AG08396 (cell line): ENCODE measurements around the gene TTC31.
A peak's percentile ranks its signal among the peaks of the same experiment; 100 is the strongest.

Experiments
- DNase-seq: peaks from one replicate; pipeline ENCODE4 v3.0.0; 2012; ENCODE audit warnings: low spot score, mixed read lengths

TTC31 gene

DNA sequence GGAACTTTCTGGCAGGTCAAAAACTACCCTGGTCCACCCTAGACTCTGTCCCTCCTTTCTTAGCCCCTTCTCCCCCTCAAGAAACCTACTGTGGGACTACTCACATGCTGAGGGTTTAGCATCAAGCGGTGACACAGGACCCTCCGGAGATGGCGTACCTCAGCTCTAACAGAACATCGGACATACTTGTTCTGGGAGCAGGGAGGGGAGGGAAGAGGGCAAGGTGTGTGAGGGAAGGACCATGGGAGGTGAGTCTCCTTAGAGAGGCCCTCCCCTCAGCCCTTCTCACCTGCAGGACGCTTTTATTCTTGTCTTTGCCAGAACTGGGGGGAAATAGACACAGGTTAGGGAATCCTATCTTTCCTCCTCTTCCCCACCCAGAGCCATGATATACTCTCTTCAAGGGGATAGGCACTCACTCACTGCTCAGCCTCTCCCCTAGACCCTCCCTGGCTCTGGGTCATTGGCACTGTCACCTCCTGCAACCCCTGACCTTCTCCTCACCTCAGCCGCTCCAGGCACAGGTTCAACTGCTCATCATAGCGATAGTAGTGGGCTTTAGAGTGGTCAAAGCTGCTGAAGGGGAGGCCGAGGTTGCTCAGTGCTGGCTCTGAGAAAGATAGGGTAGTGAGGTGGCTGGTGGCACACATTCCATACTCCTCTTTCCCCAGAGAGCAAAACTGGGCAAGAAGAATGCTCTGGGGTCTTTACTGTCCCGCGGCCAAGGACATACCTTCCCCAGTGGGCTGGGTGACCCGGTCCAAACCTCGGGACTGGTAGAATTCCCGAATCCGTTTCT lies 22.8 kb downstream of the TTC31 start:
- no peak for DNase-seq

DNA sequence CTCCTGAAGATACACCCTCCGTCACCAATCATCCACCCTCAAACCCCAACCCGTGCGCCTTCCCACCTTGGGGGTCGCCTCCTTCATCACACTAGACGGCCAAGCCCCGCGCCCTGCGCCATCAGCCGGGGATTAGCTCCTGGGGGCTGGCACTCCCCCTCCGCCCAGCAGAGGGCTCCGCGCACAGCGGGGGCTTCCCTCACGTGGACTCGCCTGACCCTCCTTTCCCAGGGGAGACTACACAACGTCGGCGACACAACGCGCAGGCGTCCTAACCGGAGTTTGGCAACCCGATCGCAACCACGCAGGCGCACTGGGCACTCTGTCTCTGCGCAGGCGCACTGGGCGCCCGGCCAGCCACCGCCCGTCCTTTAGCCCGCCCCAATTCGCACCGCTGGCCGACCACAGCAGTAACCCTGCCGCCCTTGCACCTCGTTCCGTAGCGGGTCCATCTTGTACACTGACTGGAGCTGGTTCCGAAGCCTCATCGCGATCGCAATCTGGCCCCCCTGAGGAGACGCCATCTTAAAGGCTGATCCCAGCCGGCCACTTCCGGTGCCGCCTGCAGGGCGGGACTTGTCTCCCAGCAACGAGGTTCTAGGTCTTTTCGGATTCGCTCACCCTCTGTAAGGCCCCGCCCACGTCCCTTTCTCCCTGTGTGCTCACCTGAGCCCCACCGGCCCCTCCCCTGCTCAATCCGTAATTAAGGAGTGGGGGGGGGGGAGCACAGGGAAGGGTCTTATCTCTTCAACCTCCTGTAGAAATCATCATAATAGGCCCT lies 24.5 kb downstream of the TTC31 start, which contains the start of gene PCGF1:
TSS of gene PCGF1 (minus strand) at position 551 of the 781 bp plus-strand sequence. CDS start at position 524, 27 bp downstream.
- DNase-seq = peak; percentile 97

DNA sequence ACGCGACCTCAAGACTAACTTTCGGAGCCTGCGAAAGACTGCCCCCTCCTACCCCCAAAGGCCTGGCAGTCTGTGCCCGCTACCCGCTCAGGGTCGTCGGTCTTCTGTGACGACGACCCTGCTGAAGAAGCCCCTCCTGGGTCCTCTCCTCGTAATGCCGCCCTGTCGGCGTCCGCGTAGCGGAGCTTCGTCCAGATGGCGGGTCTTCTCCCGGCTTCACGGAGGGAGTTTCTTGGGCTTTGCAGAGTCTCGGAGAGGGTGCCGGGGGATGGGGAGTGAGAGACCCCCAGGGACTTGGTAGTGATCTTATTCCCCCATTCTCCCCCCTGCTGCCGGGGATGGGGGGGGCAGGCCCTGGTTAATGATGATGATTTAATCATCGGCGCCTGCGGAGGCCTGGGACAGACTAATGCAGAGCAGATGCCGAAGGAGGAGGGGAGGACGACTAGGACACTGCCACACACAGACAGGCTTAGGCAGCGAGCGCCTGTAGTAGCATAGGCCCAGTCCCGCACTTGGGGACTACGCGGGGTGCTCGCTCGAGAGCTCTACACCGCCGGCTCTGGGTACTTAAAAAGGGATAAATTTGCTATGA lies 25.1 kb downstream of the TTC31 start:
- no peak for DNase-seq

DNA sequence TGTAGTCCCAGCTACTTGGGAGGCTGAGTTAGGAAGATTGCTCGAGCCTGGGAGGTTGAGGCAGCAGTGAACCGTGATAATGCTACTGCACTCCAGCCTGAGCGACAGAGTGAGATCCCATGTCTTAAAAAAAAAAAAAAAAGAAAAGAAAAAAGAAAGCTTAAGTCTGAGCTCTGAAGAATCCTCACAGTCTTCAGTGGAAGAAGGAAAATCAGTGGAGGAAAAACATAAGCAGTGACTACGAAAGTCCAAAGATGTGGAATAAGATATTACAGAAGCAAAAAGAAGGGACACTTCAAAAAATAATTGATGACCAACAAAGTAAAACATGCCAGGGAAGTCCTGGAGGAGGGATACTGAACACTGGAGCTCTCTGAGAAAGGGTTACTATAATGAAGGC lies 27.4 kb downstream of the TTC31 start:
- DNase-seq = no peak

DNA sequence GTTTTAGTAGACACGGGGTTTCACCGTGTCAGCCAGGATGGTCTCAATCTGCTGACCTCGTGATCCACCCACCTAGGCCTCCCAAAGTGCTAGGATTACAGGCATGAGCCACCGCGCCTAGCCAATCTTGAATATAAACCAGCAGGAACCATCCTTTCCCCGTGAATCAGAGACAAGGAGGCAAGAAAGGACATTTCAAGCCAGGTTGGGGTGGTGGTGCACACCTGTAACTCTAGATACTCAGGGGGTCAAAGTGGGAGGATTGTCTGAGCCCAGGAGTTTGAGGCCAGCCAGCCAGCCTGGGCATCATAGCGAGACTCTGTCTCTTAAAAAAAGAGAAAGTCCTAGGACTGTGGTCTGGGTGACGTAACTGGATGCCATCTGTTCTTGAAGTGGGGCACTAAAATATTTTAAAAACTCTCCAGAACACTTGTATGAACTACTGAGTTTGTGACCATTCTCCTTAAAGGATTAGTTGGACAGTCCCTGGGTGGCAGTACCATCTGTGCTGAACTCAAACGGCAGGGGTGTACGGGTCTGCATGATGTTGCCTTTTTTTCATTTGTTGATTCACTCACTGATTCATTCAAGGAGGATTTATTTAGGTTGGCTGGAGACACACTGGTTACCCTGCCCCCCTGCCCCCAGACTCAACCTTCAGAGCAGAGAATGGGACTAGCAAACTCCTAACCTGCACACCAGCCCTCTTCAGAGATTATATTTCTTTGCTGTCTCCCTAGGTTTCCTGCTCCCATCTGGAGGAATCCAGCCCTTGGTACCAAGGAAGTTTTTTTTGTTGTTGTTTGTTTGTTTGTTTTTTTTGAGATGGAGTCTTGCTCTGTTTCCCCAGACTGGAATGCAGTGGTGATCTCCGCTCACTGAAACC lies 28.5 kb downstream of the TTC31 start:
- DNase-seq = no peak

DNA sequence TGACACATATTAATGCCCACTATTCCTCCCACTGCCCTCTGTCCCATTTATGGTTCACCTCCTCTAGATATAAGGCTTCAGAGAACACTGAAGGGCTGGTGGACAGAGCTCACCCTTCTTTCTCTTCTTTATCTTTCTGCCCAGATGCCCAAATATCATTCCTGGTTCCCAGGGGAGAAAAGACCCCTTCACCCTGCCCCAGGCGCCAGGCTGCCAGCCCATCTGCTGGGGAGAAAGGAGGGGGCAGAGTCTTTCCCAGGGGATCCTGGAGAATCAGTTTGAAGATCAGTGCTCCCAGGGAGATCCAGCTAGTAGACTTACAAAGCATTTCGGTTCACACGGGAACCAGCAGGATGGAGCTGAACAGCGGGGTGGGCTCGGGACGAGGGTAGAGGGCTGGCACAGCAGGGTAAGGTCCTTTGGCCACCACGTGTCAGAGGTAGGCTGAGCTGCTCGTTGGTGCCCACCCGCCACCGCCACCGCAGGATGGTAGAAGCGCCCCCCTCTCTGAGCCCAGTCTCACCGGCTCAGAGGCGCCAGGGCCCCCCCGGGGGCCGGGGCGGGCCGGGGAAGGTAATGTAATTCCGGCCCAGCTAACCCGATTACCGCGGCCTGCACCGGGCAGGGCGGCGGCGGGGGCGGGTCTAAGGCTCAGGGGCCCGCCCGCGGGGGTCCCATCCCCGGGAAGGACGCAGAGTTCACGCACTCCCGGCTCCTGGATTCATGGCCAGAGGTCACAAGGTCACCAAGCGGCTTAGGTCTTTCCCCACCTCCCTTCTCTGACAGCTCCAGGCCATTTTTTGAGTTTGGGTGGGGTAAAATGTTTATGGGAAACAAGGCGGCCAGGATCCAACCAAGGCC lies 30.1 kb downstream of the TTC31 start:
- DNase-seq = no peak

DNA sequence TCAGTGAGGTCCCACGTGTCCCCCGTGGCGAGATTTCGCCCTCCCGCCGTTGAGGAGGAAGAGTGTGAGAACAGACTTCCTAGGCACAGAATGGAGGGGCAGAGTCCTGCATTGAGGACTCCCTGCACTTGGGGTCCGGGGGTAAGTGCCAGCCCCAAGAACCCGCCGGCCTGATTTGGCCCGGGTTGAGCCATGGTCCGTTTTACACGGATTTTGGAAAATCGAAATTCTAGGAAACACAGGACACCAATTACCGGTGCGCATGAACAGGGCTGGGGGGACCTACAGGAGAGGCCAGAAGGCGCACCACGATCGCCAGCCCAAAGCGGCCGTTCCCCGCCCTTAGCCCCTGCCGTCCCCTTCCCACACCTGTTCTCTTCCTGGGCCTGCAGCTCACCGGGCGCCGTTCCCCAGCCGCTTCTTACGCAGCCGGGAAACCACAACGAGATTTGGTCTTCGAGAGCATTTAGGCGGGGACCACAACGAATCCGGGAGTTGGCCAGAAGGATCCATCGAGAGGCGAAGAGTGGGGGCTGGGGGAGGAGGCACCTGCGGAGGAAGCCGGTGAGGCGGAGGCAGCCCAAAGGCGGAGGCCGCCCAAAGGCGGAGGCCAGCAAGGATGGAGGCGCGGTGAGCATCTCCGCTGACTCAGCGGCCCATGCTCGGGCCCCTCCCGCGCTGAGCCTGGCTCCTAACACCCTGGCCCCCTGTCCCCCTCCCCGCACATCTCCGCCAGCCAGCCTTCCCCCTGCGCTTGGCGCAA lies 30.9 kb downstream of the TTC31 start:
- DNase-seq = no peak

DNA sequence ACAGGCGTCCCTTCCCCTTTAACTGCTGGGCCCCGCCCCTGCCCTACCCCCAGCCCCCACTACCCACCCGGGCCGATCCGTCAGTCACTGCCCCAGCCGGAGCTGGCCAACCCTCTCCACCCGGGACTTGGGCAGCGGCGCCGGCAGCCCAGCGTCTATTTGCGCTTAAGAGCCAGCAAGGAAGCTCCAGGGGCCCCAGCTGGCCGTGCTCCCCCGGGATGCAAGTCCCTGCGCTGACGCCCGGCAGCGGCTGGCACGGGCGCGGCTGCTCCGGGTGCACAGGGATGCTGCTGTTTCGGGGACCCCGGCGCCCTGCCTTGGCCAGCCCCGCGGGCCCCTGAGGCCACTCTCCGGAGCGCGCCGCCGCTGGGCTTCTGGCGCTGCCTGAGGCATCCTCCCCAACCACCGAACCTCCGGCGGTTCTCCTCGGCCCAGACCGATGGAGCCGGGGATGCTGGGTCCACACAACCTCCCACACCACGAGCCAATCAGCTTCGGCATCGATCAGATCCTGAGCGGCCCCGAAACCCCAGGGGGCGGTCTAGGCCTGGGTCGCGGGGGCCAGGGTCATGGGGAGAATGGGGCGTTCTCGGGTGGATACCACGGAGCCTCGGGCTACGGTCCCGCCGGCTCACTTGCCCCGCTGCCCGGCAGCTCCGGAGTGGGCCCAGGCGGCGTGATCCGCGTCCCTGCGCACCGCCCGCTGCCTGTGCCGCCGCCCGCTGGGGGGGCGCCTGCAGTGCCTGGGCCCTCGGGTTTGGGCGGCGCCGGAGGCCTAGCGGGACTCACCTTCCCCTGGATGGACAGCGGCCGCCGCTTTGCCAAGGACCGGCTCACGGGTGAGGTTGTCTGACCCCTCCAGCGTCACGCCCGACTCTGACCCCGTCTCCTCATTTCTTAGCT lies 31.7 kb downstream of the TTC31 start, which contains the start of gene TLX2:
TSS of gene TLX2 (plus strand) at position 83 of the 903 bp plus-strand sequence. CDS start at position 440, 357 bp downstream.
- peak; percentile 41 for DNase-seq

DNA sequence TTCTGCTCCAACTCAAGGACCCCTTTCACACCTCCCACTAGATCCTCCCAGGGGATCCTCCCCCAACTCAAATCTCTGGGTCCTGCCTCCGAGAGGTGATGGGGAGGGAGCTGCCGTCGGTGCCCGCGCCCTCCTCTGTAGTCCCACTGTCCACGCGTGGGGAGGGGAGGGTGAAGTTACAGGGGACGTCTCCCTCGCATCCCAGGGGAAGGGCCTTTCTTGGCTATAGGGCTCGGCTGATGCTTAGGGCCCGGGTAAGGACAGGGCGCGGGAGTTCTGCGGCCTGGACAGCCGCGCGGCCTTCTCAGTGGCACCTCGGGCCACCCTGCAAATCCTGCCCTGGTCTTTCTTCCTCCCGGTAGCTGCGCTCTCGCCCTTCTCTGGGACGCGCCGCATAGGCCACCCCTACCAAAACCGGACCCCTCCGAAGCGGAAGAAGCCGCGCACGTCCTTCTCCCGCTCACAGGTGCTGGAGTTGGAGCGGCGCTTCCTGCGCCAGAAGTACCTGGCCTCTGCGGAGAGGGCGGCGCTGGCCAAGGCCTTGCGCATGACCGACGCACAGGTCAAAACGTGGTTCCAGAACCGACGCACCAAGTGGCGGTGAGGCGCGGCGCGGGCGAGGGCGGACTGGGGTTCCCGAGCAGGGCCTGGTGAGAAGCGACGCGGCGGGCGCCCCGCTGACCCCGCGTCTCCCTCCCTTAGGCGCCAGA lies 32.5 kb downstream of the TTC31 start:
- DNase-seq = no peak

DNA sequence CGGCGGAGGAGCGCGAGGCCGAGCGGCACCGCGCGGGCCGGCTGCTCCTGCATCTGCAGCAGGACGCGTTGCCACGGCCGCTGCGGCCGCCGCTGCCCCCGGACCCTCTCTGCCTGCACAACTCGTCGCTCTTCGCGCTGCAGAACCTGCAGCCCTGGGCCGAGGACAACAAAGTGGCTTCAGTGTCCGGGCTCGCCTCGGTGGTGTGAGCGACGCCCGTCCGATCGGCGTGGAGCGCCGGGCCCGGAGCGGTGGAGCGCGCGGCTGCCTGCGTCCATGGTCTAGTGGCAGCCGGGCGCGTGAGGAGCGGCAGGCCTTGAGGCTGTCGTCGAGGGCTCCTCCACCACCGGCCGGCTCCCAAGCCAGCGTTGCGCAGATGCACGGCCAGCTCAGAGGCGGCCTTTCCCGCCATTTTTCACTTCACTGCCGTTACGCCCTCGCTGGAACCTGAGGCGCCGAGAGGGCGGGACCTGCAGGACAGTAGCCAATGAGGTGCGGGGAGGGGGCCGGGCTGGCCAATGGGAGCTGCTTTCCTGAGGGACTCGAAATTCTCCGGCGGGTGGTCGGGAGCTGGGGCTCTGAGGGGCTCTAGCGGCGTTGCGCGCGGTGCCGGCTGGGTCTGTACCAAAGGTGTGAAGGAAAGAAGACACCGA lies 33.2 kb downstream of the TTC31 start:
- DNase-seq = peak; percentile 76

DNA sequence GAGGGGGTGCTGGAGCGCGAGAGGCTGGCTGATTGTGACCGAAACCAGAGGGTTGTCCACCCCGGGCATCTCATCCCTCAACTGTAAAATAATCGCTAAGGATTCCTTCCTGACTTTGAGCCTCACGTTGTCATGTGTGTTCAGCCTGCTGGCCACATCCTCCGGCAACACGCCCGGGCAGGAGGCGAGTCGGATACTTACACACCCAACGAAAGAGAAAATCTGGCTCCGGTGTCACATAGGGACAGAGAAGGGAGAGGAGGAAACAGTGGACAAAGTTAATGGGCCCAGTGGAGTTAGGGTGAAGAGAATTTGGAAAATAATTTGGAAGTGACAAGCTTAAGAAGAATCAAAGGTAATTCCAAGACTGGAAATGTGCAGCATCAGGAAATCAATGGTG lies 33.8 kb downstream of the TTC31 start:
- no peak for DNase-seq

DNA sequence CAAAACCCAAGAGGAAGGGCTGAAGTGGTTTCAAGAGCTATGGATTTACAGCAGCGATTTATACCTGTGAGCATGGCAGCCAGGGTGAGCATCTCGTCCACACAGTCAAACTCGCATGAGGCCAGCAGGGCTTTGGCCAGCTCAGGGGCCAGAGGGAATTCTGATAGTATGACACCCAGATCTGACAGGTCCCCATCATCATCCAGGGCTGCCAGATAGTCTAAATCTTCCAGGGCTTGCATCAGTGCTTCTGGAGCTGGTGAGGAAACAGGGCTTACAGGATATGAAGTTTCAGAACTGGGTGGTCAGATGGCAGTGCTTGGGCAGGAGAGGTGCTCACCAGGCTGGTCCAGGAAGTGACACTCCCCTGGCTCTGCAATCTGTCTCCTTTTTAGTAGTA lies 39.6 kb downstream of the TTC31 start:
- no peak for DNase-seq

DNA sequence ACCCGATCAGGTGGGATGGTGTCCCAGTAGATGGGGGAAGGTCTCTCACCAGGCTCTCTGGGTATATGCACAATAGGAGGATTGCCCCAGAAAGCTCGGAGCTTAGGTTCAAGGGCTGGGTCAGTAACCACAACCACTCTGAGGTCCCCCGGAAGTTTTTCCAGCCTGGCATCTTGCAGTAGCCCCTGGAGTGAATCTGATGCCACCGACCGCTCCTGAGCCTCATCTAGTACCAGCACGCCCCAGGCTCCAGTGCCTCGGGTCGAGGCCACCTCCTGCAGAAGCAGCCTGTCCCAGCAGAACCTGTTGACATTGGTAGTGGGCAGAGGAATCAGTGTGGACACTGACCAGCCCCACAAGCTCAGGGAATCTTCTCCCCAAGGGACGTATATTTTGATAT lies 41.1 kb downstream of the TTC31 start:
- DNase-seq = no peak

DNA sequence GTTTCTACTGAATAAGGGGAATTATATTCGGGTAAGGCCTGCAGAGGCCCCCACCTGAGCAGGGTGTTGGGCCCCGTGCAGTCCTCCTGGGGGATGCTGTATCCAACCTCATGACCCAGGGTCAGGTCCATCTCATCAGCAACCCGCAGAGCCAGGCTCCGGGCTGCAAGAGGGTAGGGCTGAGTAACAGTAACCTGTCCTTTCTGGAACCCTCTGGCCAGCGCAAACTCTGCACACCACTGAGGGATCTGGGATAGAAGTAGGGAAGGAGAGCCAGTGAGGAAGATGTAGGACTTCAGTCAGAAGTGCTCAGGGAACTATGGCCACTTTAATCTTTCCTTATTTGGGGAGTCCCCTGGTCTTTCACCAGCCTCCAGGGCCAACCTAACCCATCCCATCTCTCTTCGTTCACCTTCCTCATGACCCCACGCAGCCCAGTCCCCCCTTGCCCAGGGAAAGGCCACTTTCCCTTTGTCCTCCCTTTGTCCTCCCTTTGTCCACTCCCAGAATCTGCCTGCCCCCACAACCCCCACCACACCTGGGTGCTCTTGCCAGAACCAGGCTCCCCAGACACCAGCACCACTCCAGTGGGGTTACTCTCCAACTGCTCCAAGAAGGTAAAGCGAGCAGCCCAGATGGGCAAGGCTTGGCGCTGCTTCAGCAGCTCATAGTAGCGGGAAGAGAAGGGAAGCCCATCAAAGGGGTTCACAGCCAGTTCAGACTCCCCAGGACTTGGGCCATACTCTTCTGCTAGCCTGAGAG lies 42.3 kb downstream of the TTC31 start:
- DNase-seq = no peak

DNA sequence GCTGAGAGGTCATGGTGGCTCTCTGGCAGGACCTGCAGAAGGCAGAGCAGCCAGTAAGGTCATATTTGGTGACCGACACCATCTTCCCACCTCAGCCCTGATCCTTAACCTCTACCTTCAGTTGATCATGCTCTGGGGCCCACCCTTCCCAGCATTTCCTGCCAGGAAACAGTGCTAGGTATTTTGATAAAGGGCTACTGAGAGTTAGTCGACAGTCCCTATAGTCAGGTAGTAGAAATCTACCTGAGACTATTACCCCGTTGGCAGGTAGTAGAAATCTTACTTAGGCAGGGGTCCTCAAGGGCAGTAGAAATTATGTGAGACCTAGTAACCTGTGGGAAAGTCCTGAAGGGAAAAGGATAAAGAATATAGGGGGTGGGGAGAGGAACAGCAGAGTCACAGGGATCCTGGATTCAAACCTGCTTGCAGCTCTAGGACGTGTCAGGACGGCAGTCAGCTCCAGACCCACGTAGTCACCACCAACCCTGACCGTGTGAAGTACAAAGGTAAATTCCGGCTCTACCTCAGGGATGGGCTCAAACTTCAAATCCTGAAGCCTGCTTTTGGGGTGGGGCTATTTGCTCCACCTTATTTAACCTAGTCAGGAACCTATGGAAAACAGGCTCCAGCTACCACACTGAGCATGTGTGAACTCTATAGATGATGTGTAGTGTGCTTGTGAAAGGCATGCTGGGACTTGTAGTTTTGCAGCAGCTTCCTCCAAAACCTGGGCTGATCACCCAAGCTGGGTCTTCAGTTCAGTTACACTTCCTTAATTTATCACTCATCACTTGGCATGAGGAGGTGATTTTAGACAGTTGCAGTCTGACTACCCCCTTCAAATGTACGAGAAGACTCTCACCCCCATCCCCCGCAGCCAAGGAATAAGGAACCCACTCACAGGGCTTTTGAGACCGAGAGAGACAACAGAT lies 43.1 kb downstream of the TTC31 start, which contains the start of gene DQX1:
TSS of gene DQX1 (minus strand) at position 515 of the 932 bp plus-strand sequence. CDS start at position 13, 502 bp downstream.
- no peak for DNase-seq
